Right lung (tissue), 5 donors: ENCODE measurements around the gene NOX5. TPM values are rescaled to one million over a fixed set of nuclear protein-coding genes. Genes with fewer than 3 reads are reported as not detected.

Experiments used
- DNase-seq, 2 donors: peaks; one replicate each; pipeline ENCODE4 v3.0.0-alpha.2; 2013
- polyA plus RNA-seq, 5 donors: library from polyadenylated mRNA; unstranded; fragments of 120-200 nt; gene quantifications; one replicate each; pipeline versions ENCODE4 v1.2.1 to v1.2.3, GENCODE V29; 2013; ENCODE audit warnings: inconsistent platforms in 1 of 5, low replicate concordance in 1 of 5; ENCODE audit not compliant: insufficient read length in 5 of 5, insufficient read depth in 1 of 5

Gene NOX5
- polyA plus RNA-seq, 5 donors, result 0.33 to 1.2 (median 0.40) TPM

DNA sequence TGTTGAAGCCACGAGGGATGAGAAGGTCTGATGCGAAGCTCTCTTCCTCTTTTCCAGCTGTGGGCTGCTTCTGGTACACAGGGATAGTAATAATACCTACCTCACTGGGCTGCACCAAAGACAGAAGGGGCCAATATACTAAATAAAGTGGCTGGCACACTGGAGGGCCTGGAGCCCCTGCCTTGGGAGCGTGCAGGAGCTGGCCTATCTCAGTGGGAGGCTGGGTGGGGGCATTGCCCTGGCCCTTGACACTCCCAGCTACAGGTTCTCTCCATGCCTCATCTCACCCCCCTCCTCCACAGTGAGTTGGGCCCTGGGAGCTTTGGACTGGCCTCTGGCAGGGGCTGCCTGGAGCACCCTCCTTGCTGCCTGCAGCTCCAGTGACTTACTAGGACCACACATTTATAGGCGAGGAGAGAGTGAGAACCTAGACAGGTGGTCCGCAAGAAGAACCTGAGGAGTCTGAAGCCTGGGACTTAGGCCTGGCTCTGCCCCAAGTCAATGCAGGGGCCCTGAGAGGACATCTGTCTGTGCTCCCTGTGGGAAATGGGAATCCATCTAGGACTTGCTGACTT lies 1.6 kb downstream of the NOX5 start:
- DNase-seq, result no peak

- DNase-seq, result no peak
Measured at GRCh38 chr15:69017978-69018377, 3.5 kb downstream of the NOX5 start.

GRCh38 chr15:69018951-69019350 lies 4.5 kb downstream of the NOX5 start:
- no peak for DNase-seq

DNA sequence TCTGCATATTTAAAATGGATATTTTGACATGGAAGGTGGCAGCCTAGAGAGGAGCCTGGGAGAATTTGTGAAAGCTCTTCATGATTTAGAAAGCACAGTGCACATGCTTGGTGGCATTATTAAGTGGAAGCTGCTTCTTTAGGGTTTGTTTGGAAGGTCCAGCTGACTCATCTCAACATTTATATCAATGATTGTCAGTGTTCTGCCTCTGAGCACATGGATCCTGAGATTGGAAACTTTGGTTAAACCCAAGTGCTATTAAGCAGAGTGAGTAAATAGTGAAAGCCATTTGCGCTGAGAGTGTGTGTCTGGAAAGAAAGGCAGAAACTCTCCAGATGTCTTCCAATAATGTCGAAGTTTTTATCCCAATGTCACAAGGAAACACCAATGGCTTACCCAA lies 7.4 kb downstream of the NOX5 start:
- DNase-seq, result no peak

- no peak for DNase-seq
Measured at GRCh38 chr15:69025320-69025719, 10.8 kb downstream of the NOX5 start.

DNA sequence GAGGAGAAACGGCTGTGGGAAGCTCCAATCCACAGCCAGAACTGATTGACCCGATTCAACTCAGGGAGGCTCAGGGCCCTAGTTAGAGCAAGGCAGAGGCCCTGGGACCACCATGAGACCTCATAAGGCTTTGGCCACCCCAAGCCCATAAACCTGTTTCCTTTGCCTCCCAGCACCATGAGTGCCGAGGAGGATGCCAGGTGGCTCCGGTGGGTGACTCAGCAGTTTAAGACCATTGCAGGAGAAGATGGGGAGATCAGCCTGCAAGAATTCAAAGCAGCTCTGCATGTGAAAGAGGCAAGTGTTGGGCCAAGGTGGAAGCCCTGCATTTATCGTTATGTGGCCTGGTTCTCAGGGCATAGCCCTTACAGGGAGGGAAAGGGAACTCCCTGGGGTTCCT lies 11.9 kb downstream of the NOX5 start:
- DNase-seq, result no peak

- no peak for DNase-seq
Measured at GRCh38 chr15:69027976-69028518, 13.6 kb downstream of the NOX5 start.

- DNase-seq, result peak; percentile 23 to 40
Measured at GRCh38 chr15:69031013-69032001, 16.8 kb downstream of the NOX5 start.

- no peak for DNase-seq
Measured at GRCh38 chr15:69032031-69032430, 17.5 kb downstream of the NOX5 start.

DNA sequence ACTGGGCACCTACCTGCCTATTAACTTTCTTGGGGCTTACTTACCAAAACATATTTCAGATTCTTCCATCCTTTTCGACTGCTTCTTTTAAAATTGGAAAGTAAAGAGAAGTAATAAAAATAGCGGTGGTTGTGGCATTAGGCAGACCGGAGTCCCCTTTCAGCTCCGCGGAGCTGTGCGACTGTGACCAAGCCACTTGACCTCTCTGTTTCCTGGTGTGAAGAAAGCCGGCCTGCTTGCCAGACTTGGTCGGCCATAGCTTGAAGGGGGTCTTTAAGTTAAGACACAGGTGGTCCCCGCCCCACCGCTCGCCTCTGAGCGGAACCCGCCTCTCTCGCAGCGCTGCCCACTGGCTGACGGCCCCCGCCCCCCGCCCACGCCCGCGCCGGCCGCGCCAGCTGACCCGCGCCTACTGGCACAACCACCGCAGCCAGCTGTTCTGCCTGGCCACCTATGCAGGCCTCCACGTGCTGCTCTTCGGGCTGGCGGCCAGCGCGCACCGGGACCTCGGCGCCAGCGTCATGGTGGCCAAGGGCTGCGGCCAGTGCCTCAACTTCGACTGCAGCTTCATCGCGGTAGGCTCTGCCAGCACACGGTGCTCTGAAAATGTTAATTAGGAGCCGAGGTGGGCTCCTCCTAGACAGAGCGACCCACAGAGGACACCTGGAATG lies 18.3 kb downstream of the NOX5 start:
- DNase-seq, result no peak

GRCh38 chr15:69034352-69034751 lies 19.9 kb downstream of the NOX5 start:
- DNase-seq, result no peak

- no peak for DNase-seq
Measured at GRCh38 chr15:69035205-69035917, 20.9 kb downstream of the NOX5 start.

- no peak for DNase-seq
Measured at GRCh38 chr15:69035918-69036258, 21.4 kb downstream of the NOX5 start.

DNA sequence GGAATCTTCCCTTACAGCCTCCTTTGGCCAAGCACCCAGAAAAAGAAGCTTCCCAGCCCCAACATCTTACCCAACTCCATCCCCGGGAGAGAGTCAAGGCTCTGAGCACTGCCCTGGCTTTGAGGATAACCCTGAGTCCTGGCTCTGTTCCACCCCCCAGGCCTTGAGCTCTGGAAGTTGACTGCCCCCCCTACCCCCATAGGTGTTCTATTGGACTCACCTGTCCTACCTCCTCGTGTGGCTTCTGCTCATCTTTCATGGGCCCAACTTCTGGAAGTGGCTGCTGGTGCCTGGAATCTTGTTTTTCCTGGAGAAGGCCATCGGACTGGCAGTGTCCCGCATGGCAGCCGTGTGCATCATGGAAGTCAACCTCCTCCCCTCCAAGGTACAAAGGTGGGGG lies 22.3 kb downstream of the NOX5 start:
- no peak for DNase-seq

DNA sequence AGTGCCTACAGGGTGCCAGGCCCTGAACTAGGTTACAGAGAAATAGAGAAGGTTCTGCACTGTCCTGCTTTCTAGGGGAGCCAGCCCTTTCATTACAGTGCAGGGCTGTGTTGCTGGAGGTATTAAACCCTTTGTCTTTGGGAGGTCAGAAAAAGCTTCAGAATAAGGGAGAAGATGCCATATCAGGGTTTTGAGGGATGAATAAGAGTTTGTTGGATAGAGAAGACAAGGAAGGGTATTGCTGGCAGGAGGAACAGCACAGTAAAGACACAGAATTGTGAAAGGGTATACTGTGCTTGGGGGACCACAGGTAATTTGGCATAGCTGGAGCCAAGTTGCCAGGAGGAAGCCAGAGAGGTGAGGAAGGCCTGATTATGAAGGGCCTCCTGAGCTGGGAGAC lies 23.0 kb downstream of the NOX5 start:
- DNase-seq, result no peak

DNA sequence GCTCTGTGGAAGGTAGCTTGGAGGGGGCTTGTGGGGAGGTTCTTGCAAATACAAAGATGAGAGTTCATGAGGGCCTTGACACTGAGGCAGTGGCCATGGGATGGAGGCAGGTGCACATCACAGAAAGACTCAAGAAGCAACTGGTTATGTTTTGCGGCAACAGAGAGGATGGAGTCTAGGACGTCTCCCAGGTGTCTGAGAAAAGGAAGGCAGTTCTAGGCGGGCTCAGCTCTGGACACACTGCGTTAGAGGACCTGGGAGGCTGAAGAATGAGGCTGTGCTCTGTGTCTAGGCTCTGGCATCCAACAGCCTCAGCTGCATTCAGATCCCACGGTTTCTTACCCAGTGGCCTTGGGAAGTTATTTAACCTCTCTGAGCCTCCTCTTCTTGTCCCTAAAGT lies 23.5 kb downstream of the NOX5 start:
- DNase-seq, result no peak

DNA sequence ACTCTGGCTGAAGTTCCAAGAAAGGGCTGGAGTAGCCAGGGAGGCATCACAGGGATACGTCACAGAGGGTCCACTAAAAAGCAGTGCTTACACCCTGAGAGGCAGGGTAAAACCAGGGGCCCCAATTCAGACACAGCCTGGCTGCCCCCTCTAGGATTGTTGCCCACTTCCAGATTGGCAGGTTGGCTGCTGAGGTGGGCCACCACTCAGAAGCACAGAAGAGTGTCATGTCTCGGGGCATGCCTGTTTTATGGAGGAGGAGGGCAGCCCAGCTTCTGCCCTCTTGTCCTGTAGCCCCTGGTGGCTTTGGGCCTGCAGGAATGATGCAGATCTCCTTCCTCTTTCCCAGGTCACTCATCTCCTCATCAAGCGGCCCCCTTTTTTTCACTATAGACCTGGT lies 24.0 kb downstream of the NOX5 start:
- no peak for DNase-seq

DNA sequence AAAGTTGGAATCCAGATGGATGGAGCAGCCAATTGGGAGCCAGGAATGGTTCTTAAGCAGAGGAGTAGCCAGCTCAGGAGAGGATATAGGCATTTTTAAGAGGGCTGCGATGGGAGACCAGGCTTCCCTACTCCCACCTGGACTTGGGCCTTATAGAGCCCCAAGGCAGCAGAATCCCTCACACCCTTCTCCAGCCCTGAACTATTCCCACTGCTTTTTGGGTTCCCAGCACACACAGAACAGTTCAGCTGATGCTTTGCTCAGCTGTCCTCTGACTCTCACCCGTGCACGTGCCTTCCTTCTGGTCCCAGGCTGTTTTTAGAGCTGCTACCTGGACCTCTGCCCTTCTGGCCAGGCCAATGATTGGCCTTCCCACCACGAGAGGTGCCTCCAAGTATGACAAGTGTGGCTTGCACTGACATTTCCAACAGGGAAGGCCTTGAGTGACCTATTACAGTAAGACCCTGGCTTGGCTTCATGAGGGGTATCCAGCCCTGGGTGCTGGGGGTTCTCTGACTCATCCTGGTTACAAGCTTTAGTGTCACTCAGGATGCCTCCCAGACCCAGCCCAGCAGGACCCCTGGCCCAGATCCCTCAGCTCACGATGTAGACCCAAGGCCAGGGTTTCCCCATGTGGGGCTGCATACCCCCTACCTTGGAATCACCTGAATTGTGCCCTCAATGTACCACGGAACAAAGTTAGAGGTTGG lies 25.2 kb downstream of the NOX5 start:
- no peak for DNase-seq

- DNase-seq, result no peak
Measured at GRCh38 chr15:69042531-69042930, 28.0 kb downstream of the NOX5 start.

GRCh38 chr15:69045802-69046201 lies 31.3 kb downstream of the NOX5 start:
- peak in 1 of 2 donors; percentile 12 for DNase-seq

DNA sequence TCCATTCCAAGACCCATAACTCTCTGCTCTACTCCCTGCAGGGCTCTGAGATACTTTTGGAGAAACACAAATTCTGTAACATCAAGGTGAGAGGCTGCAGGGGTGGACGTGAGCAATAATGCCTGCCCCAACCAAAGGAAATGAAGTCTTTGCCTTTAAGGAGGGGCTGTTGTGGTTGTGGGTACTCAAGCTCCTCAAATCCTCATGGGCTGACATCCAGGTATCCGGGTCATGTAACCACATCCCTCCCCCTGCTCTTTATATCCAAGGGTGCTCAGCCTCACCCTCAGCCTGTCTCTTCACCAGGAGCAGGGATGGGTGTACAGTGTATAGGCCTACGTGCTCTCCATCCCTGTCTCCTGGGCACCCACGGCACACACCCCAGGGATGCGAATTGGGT lies 32.3 kb downstream of the NOX5 start:
- no peak for DNase-seq
